NCI-H146 treated with DMSO at 0.1 percent for 48 hours (cell line): ENCODE results near the gene TBX4.

Experiments
- DNase-seq: peaks from one replicate; lab custom pipeline; 2025; ENCODE audit not compliant: unreplicated experiment; lab: John Stamatoyannopoulos, UW

TBX4 gene

GRCh38 chr17:61452301-61453290, at the start of gene TBX4:
TSS of gene TBX4 (plus strand) at chr17:61452422. CDS start at chr17:61456491, 4,069 bp downstream.
- DNase-seq, result no peak

GRCh38 chr17:61402978-61403800, 49.0 kb upstream of the TBX4 start:
- peak; percentile 21 for DNase-seq

- no peak for DNase-seq
Measured at GRCh38 chr17:61403801-61404662, 48.2 kb upstream of the TBX4 start.

- DNase-seq, result no peak
Measured at GRCh38 chr17:61404663-61404912, 47.6 kb upstream of the TBX4 start.

GRCh38 chr17:61404913-61405685, 47.1 kb upstream of the TBX4 start:
- no peak for DNase-seq

GRCh38 chr17:61405686-61406536, 46.3 kb upstream of the TBX4 start:
- no peak for DNase-seq

GRCh38 chr17:61406537-61406845, 45.7 kb upstream of the TBX4 start:
- DNase-seq, result no peak

- no peak for DNase-seq
Measured at GRCh38 chr17:61406971-61407911, 45.0 kb upstream of the TBX4 start.

- DNase-seq, result no peak
Measured at GRCh38 chr17:61408151-61409041, 43.8 kb upstream of the TBX4 start.

GRCh38 chr17:61409301-61410112, 42.7 kb upstream of the TBX4 start:
- no peak for DNase-seq

GRCh38 chr17:61410141-61411010, 41.8 kb upstream of the TBX4 start:
- DNase-seq, result no peak

GRCh38 chr17:61411011-61411260, 41.3 kb upstream of the TBX4 start:
- DNase-seq, result no peak

- DNase-seq, result peak; percentile 30
Measured at GRCh38 chr17:61411261-61412142, 40.7 kb upstream of the TBX4 start.

- DNase-seq, result peak; percentile 73
Measured at GRCh38 chr17:61412143-61412859, 39.9 kb upstream of the TBX4 start.
